NCI-H2227 treated with DMSO at 0.1 percent for 48 hours (cell line): ENCODE data around the gene ATF7IP2.
"Not testable (repeated sequence)": the region's sequence is repeated elsewhere in the genome, so short reads cannot be mapped to it uniquely, and the experiment has no call there.

Experiments
- DNase-seq: peaks from one replicate; lab custom pipeline; 2025; lab: John Stamatoyannopoulos, UW

ATF7IP2 gene, protein sequence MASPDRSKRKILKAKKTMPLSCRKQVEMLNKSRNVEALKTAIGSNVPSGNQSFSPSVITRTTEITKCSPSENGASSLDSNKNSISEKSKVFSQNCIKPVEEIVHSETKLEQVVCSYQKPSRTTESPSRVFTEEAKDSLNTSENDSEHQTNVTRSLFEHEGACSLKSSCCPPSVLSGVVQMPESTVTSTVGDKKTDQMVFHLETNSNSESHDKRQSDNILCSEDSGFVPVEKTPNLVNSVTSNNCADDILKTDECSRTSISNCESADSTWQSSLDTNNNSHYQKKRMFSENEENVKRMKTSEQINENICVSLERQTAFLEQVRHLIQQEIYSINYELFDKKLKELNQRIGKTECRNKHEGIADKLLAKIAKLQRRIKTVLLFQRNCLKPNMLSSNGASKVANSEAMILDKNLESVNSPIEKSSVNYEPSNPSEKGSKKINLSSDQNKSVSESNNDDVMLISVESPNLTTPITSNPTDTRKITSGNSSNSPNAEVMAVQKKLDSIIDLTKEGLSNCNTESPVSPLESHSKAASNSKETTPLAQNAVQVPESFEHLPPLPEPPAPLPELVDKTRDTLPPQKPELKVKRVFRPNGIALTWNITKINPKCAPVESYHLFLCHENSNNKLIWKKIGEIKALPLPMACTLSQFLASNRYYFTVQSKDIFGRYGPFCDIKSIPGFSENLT

DNA sequence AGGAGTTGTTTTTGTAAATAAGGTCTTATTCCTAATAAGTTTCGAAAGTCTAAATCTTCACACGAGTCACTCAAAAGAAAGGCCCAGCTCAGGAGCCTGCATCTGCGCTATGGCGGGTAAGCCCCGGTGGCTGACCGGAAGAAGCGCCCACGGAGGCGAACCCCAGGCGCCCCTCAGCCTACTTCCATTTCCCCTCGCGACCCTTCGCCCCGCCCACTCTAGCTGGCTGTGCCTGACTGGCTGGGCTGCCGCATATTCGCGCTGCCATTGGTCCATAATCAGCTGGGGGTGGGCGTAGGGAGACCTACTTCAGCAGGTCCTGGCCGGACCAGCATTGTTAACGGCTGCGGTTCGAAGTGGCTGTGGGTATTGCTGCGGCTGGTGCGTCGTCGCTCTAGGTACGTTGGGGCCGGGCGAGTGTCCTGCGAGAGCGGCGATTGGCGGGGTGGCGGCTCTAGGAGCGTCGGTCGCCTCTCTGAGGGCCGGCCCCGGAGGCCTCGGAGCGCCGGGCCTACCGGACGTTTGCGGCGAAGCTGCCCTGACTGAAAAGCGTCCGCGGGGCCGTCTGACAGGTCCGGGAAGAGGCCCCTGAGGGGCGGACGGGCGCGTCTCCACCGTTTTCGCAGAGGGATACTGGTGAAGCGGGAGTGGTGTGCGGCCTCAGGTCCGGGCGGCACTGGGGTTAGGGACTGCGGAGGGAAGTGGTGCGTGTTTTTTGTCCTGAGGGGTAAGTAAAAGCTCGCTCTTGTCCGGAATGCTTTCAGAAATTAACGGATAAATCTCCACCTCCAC lies at the start of gene ATF7IP2:
Gene ATF7IP2 (plus strand): TSS at position 337 of the 792 bp plus-strand sequence. CDS start 44,560 bp downstream, outside the sequence.
- no peak for DNase-seq

- no peak for DNase-seq
Observed at GRCh38 chr16:10338426-10338825, 47.4 kb upstream of the ATF7IP2 start.

DNA sequence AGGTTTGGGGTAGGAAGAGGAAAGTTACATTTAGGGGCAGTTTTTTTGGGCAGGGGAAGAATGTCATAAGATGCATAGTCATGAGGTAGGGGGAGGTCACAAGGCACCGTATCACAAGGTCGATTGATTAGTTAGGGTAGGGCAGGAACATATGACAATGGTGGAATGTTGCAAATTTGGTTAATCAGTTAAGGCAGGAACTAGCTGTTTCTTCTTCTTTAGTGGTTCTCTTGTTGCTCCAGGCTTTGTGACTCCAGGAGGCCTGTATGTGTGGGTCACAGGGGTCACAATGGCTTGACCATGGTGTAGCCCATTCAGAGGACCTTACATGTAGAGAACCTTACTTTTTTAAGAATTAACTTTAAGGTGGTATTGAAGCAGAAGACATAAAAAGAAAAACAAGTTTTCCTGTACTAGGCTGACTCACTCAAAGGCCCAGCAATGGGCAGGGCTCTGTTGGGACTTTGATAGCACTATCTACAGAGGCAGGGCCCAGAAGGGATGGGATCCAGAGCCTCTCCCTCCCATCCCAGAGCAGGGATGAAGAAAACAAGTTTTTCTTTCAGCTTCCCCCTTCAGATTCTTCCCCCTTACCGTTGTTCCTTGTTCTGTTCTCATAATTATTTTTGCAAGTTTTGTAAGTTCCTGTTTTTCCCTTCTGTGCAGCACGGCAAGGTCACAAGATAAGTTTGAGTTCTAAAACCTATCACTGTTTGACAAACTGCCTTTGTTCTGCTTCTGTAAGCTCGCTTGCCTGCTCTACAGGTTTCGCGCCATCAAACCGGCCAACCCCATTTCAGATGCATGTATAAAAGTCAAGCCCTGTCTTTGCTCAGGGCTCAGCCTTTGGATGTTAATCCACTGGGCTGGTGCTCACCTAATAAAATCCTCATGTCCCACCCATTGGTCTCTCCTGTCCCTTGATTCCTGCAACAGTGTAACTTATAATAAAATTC lies 45.8 kb upstream of the ATF7IP2 start:
- no peak for DNase-seq

DNA sequence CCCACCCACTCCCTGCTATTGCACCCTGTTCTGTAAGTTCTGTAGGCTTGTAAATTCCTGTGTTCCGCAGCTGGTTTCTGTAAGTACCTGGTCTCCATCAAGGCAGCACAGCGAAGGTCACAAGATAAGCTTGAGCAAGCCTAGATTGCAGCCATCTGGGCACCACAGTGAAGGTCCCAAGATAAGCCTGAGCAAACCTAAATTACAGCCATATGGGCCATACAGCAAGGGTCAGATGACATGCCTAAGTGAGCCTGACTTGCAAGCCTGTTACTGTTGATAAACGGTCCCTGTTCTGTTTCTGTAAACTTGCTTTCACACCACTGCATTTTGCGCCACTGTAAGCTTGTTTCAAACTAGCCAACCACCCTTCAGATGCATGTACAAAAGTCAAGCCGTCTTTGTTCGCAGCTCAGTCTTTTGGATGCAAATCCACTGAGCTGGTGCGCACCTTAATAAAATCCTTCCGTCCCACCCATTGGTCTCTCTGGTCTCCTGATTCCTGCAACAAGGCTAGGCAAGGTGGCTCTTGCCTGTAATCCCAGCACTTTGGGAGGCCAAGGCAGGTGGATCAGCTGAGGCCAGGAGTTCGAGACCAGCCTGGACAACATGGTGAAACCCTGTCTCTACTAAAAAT lies 42.6 kb upstream of the ATF7IP2 start:
- no peak for DNase-seq

DNA sequence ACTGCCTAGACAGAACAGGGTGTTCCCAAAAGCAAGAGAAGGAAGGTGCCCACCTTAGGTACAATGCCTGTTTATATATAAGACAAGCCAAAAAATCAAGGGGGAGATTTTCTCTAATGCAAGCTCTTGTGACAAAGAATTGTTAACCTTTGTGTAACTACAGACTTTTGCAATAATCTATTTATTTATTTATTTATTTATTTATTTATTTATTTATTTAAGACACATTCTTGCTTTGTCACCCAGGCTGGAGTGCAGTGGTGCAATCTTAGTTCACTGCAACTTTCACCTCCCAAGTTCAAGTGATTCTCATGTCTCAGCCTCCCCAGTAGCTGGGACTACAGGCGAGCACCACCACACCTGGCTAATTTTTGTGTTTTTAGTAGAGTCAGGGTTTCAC lies 41.2 kb upstream of the ATF7IP2 start:
- DNase-seq = not testable (repeated sequence)

DNA sequence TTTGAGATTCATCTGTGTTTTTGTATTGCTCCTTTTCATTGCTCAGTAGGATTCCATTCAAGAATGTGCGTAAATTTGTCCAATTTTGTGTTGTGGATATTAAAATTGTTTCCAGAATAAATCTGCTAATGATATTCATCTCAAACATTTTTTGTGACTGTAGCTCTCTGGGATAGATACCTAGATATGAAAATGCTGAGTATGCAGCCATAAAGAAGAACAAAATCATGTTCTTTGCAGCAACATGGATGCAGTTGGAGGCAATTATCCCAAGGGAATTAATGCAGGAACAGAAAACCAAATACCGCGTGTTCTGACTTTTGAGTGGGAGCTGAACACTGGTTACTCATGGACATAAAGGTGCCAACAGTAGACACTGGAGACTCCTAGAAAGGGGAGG lies 40.2 kb upstream of the ATF7IP2 start:
- no peak for DNase-seq

DNA sequence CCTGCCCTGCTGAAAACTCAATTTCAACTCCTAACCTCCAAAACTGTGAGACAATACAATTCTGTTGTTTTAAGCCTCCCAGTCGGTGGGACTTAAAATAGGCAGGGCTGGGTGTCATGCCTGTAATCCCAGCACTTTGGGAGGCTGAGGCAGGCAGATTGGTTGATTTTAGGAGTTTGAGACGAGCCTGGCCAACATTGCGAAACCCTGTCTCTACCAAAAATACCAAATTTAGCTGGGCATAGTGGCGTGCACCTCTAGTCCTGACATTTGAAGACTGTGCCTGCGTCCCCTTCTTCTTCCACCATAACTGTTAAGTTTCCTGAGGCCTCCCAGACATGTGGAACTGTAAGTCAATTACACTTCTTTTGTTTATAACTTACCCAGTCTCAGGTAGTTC lies 36.0 kb upstream of the ATF7IP2 start:
- no peak for DNase-seq

DNA sequence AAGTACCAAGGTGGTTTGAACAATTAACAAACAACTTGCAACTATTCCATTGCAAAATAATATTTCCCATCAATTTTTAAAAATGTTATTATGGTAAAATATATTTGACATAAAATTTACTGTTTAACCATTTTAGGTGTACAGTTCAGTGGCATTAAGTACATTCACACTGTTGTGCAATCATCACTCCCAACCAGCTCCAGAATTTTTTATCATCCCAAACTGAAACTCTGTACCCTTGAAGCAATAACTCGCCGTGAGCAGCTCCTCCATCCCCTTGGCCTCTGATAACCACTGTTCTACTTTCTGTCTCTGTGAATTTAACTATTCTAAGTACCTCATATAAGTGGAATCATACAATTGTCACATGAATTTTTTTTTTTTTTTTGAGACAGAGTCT lies 33.6 kb upstream of the ATF7IP2 start:
- DNase-seq = no peak

- no peak for DNase-seq
Observed at GRCh38 chr16:10355589-10355988, 30.3 kb upstream of the ATF7IP2 start.

DNA sequence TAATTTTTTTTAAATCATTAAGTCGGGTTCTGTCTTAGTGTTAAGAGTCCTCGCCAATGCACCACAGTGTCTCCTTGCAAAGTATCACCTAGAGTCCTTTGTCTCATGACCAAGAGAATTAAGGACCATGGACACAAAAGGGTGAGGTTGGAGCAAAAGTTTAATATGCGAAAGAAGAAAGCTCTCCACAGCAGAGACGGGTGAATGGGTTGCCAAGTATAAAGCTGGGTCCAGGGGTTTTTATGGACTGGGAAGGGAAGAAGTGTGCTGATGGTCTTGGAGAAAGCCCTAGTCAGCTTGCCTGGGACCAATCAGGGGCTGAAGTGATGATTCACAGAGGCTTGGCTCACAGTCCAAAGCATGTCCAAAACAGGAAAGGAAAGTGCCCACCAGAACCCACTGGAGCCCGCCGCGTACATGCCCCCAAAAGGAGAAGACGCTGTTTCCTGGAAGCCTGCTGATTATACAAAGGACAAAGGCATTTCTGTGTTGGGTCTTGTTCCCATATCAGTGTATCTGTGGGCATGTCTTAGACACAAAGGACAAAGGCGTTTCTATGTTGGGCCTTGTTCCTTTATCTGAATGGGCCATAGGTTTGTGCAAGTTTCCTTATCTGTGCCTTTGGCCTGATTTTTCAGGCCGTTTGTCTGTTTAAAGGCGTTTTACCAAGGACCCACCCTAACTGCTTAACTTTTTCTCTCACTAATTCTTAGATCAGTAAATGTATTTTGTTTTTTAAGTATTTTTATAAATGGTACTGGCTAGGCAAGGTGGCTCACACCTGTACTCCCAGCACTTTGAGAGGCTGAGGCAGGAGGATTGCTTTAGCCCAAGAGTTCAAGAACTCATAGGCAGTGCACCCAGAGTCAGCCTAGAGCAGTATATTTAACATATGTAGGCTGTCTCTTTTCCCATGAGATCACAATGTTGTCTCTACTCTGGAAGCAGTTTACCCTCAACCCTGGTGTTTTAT lies 28.7 kb upstream of the ATF7IP2 start:
- no peak for DNase-seq

- DNase-seq = not testable (repeated sequence)
Observed at GRCh38 chr16:10361747-10362076, 24.1 kb upstream of the ATF7IP2 start.

- no peak for DNase-seq
Observed at GRCh38 chr16:10362077-10362863, 23.6 kb upstream of the ATF7IP2 start.

DNA sequence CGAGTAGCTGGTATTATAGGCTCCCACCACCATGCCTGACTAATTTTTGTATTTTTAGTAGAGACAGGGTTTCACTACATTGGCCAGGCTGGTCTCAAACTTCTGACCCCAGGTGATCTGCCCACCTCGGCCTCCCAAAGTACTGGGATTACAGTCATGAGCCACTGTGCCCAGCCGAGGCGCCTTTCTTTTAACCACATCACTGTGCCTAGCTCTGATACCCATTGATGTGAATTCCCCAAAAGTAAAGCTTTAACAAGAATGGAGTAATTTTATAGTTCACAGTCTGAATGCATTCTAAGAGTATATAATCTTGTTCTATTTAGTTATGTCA lies 23.0 kb upstream of the ATF7IP2 start:
- not testable (repeated sequence) for DNase-seq

- not testable (repeated sequence) for DNase-seq
Observed at GRCh38 chr16:10366619-10367018, 19.2 kb upstream of the ATF7IP2 start.

- DNase-seq = no peak
Observed at GRCh38 chr16:10367616-10368188, 18.2 kb upstream of the ATF7IP2 start.

- DNase-seq = no peak
Observed at GRCh38 chr16:10368969-10369551, 16.8 kb upstream of the ATF7IP2 start.

- no peak for DNase-seq
Observed at GRCh38 chr16:10370096-10370726, 15.7 kb upstream of the ATF7IP2 start.

- DNase-seq = no peak
Observed at GRCh38 chr16:10371592-10371991, 14.3 kb upstream of the ATF7IP2 start.
